ENCODE results near the gene WIF1. TPM values are rescaled to one million over a fixed set of nuclear protein-coding genes. Genes with fewer than 3 reads are reported as not detected.

The WIF1 gene
- total RNA-seq, 1 experiment from 2014 or later = 1.8 TPM

- CTCF ChIA-PET = interaction anchor here (1.4 to 1.6 kb wide), 2 partner anchors 354 to 360 kb away, joined by 3 read pairs; no protein-coding TSS in a partner anchor
- TF ChIP-seq MAX (CRISPR knock-in tag; IDR thresholded peaks at IDR 0.05) (no peak), ATF3 (CRISPR knock-in tag; conservative IDR thresholded peaks at IDR 0.05) (no peak), CREB1 (CRISPR knock-in tag; IDR thresholded peaks at IDR 0.05) (no peak), ATF2 (CRISPR knock-in tag; IDR thresholded peaks at IDR 0.05; ENCODE audit: borderline replicate concordance, low read depth) (no peak), ZNF317 (CRISPR knock-in tag; IDR thresholded peaks at IDR 0.05; ENCODE audit: borderline replicate concordance, low read depth) (no peak), MLX (CRISPR knock-in tag; IDR thresholded peaks at IDR 0.05) (no peak), SMAD4 (CRISPR knock-in tag; IDR thresholded peaks at IDR 0.05) (no peak)
- H3K27me3 Mint-ChIP-seq (ENCODE audit: low read depth) = peaks cover 38% of the 10 kb centered on the region
- no peak for ATAC-seq
- H3K4me3 Mint-ChIP-seq = no peak overlapping the region
- POLR2A ChIA-PET = no interaction called here
- no peak overlapping the region for H3K27ac Mint-ChIP-seq
- H3K4me1 Mint-ChIP-seq = peaks cover 13% of the 10 kb centered on the region
- H3K36me3 Mint-ChIP-seq = no peaks in the 10 kb centered on the region
- no peak for DNase-seq (ENCODE audit: low spot score)
- H3K9me3 Mint-ChIP-seq = no peaks in the 10 kb centered on the region
Measured at GRCh38 chr12:65156366-65156841, 35.3 kb upstream of the WIF1 start.

GRCh38 chr12:65155784-65156183 lies 34.7 kb upstream of the WIF1 start:
- no peaks in the 10 kb centered on the region for H3K9me3 Mint-ChIP-seq
- no peaks in the 10 kb centered on the region for H3K36me3 Mint-ChIP-seq
- H3K27ac Mint-ChIP-seq = no peak overlapping the region
- peaks cover 38% of the 10 kb centered on the region for H3K27me3 Mint-ChIP-seq (ENCODE audit: low read depth)
- ChIA-PET POLR2A (no interaction called here), CTCF (interaction anchor here (1.4 kb wide), 1 partner anchor 360 kb away, joined by 3 read pairs; no protein-coding TSS in a partner anchor)
- TF ChIP-seq HMGXB4 (CRISPR knock-in tag; IDR thresholded peaks at IDR 0.05) = no peak
- no peak for TF ChIP-seq CDX4 (CRISPR knock-in tag; IDR thresholded peaks at IDR 0.05; ENCODE audit: borderline replicate concordance)
- TF ChIP-seq ZNF219 (CRISPR knock-in tag; IDR thresholded peaks at IDR 0.05; ENCODE audit: borderline replicate concordance) = no peak
- TF ChIP-seq TP53 (CRISPR knock-in tag; IDR thresholded peaks at IDR 0.05) = no peak
- TF ChIP-seq ZNF263 (CRISPR knock-in tag; IDR thresholded peaks at IDR 0.05; ENCODE audit: low read depth) = no peak
- no peak for TF ChIP-seq NFE2L1 (CRISPR knock-in tag; IDR thresholded peaks at IDR 0.05)
- TF ChIP-seq ZNF138 (CRISPR knock-in tag; conservative IDR thresholded peaks at IDR 0.05) = no peak
- no peak for TF ChIP-seq TCF7 (CRISPR knock-in tag; IDR thresholded peaks at IDR 0.05; ENCODE audit: low read depth)
- TF ChIP-seq NFYB (CRISPR knock-in tag; conservative IDR thresholded peaks at IDR 0.05; ENCODE audit: low read depth) = no peak
- no peak for TF ChIP-seq PREB (CRISPR knock-in tag; IDR thresholded peaks at IDR 0.05; ENCODE audit: borderline replicate concordance)
- TF ChIP-seq HMGA2 (CRISPR knock-in tag; IDR thresholded peaks at IDR 0.05) = no peak
- no peak for TF ChIP-seq ZNF121 (CRISPR knock-in tag; IDR thresholded peaks at IDR 0.05)
- no peak overlapping the region for H3K4me3 Mint-ChIP-seq
- H3K4me1 Mint-ChIP-seq = peaks cover 13% of the 10 kb centered on the region
- ATAC-seq = no peak
- DNase-seq (ENCODE audit: low spot score) = no peak

All from WTC11 (cell line).